PC-3 (cell line): Measurements from ENCODE around the gene FKBP3. TPM values are rescaled to one million over a fixed set of nuclear protein-coding genes. Genes with fewer than 3 reads are reported as not detected.

ENCODE experiments used
- ATAC-seq: fragments of 200-7000 bp; cut with Tn5 transposase; 2 replicates; pipeline ENCODE4 v1.9.1; 2020; ENCODE audit warnings: mild to moderate bottlenecking, moderate library complexity
- BruUV-seq: library from RNA; stranded (reverse); fragments of 400-500 nt; replicated peaks from 2 replicates; lab custom pipeline; 2021; lab: Mats Ljungman, UMichigan
- CTCF ChIA-PET: fragments of 300-600 bp; sonication (Branson Sonifier 250); formaldehyde crosslinking; loops from one replicate; lab custom pipeline; 2022; ENCODE audit warnings: antibody characterized with exemption; lab: Charles Lee
- POLR2A ChIA-PET: fragments of 300-600 bp; sonication (Branson Sonifier 250); formaldehyde crosslinking; loops from one replicate; lab custom pipeline; 2022; ENCODE audit warnings: antibody characterized with exemption; ENCODE audit not compliant: unreplicated experiment; lab: Charles Lee
- DNase-seq: peaks from one replicate; pipeline ENCODE4 v3.0.0-alpha.2; 2015
- H2AFZ ChIP-seq: fragments of 300-600 bp; sonication (generic); 2 replicates; pipeline ENCODE4 v1.6.0; 2016; ENCODE audit warnings: antibody characterized with exemption, low read length
- H3F3A ChIP-seq: fragments of 300-600 bp; sonication (generic); one replicate; pipeline ENCODE4 v1.6.0; 2017; ENCODE audit warnings: antibody characterized with exemption, low read length, control low read depth, mild to moderate bottlenecking; ENCODE audit not compliant: unreplicated experiment
- H3K27ac ChIP-seq: fragments of 300-600 bp; sonication (generic); 2 replicates; pipeline ENCODE4 v1.5.1; 2016; ENCODE audit warnings: mild to moderate bottlenecking, low read length
- H3K27me3 ChIP-seq: fragments of 300-600 bp; sonication (generic); 2 replicates; pipeline ENCODE4 v1.6.1; 2016; ENCODE audit warnings: low read length, mixed read lengths
- H3K36me3 ChIP-seq: fragments of 300-600 bp; sonication (generic); 2 replicates; pipeline ENCODE4 v1.6.1; 2016; ENCODE audit warnings: low read depth, mixed run types, low read length, mixed read lengths
- H3K4me1 ChIP-seq: fragments of 300-600 bp; sonication (generic); 2 replicates; pipeline ENCODE4 v1.5.1; 2016; ENCODE audit warnings: low read length; ENCODE audit not compliant: insufficient read depth
- H3K4me2 ChIP-seq: fragments of 300-600 bp; sonication (generic); 2 replicates; pipeline ENCODE4 v1.6.0; 2016; ENCODE audit warnings: low read length
- H3K4me3 ChIP-seq: fragments of 300-600 bp; sonication (generic); 2 replicates; pipeline ENCODE4 v1.5.1; 2016; ENCODE audit warnings: mild to moderate bottlenecking, low read length, mixed read lengths
- H3K79me2 ChIP-seq: fragments of 300-600 bp; sonication (generic); 2 replicates; pipeline ENCODE4 v1.6.1; 2017; ENCODE audit warnings: low read length, mixed read lengths
- H3K9ac ChIP-seq: fragments of 300-600 bp; sonication (generic); 2 replicates; pipeline ENCODE4 v1.6.0; 2016; ENCODE audit warnings: mild to moderate bottlenecking, low read length
- H3K9me2 ChIP-seq: fragments of 300-600 bp; sonication (generic); replicated peaks from 2 replicates; pipeline ENCODE4 v1.6.1; 2016; ENCODE audit warnings: mixed run types, low read length, mixed read lengths
- H3K9me3 ChIP-seq: fragments of 300-600 bp; sonication (generic); 2 replicates; pipeline ENCODE4 v1.6.1; 2016; ENCODE audit warnings: low read length, mixed read lengths
- H4K20me1 ChIP-seq: fragments of 300-600 bp; sonication (generic); 2 replicates; pipeline ENCODE4 v1.6.1; 2016; ENCODE audit warnings: low read length, mixed read lengths
- EZH2 ChIP-seq: fragments of 300-600 bp; sonication (generic); IDR thresholded peaks from one replicate; pipeline ENCODE4 v1.6.1; 2017; ENCODE audit warnings: antibody characterized with exemption, mild to moderate bottlenecking, low read length; ENCODE audit not compliant: unreplicated experiment
- EZH2phosphoT487 ChIP-seq: fragments of 300-600 bp; sonication (generic); IDR thresholded peaks from 2 replicates; pipeline ENCODE4 v1.6.1; 2018; ENCODE audit warnings: mild to moderate bottlenecking, antibody characterized with exemption, low read length, borderline replicate concordance
- intact Hi-C: fragments of 100-400 bp; cut with micrococcal nuclease; formaldehyde crosslinking; loops from 2 replicates; pipeline ENCODE4 v1.9.0; 2023
- total RNA-seq: library from RNA; depleted of rRNA; stranded (reverse); fragments of >200 nt; gene quantifications from 2 replicates; pipeline ENCODE4 v1.2.3, GENCODE V29; 2014
- TF ChIP-seq, protein P1 (sequence below): fragments of 300-600 bp; sonication (generic); conservative IDR thresholded peaks from 2 replicates; pipeline ENCODE4 v1.5.1; 2017; ENCODE audit warnings: antibody characterized with exemption, low read depth, mild to moderate bottlenecking, low read length

Gene FKBP3
- total RNA-seq, 1 experiment from 2014 or later: 53.7 TPM

DNA sequence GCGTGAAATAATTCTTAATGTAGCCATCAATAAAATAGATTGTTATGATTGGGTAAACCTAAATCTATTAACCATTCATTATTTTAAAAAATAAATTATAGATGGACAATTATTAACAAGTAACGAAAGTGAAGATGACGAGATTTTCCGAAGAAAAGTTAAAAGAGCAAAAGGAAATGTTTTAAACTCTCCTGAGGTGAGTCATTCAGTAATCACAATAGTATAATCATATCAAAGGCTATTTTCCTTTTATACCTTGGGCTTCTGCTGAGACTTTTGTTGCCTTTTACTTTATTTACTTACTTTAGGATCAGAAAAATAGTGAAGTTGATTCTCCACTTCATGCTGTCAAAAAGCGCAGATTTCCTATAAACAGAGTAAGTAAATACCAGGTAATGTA is 47.0 kb upstream of the FKBP3 start:
- Histone ChIP-seq H4K20me1 (no peaks in the 10 kb centered on the region), H3K4me1 (peaks cover 20% of the 10 kb centered on the region), H3K9ac (peak overlapping the region; percentile 7; the same call in 1 of the 2 replicates), H3K4me2 (peak overlapping the region; percentile 52), H3K9me3 (no peaks in the 10 kb centered on the region), H3K36me3 (no peaks in the 10 kb centered on the region), H3K27ac (no peak overlapping the region), H3F3A (no peaks in the 10 kb centered on the region), H2AFZ (no peak overlapping the region), H3K4me3 (peak overlapping the region; percentile 30; the same call in 1 of the 2 replicates), H3K79me2 (no peaks in the 10 kb centered on the region), H3K9me2 (no peaks in the 10 kb centered on the region), H3K27me3 (no peaks in the 10 kb centered on the region)
- intact Hi-C loops: no loop called here
- ChIA-PET CTCF (no interaction called here), POLR2A (no interaction called here)
- DNase-seq (peak; percentile 50), ATAC-seq (peak; percentile 87)
- no TSS peak for BruUV-seq
- TF ChIP-seq EZH2phosphoT487 (no peak), EZH2 (no peak)
- TF ChIP-seq, protein P1, sequence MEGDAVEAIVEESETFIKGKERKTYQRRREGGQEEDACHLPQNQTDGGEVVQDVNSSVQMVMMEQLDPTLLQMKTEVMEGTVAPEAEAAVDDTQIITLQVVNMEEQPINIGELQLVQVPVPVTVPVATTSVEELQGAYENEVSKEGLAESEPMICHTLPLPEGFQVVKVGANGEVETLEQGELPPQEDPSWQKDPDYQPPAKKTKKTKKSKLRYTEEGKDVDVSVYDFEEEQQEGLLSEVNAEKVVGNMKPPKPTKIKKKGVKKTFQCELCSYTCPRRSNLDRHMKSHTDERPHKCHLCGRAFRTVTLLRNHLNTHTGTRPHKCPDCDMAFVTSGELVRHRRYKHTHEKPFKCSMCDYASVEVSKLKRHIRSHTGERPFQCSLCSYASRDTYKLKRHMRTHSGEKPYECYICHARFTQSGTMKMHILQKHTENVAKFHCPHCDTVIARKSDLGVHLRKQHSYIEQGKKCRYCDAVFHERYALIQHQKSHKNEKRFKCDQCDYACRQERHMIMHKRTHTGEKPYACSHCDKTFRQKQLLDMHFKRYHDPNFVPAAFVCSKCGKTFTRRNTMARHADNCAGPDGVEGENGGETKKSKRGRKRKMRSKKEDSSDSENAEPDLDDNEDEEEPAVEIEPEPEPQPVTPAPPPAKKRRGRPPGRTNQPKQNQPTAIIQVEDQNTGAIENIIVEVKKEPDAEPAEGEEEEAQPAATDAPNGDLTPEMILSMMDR: no peak

DNA sequence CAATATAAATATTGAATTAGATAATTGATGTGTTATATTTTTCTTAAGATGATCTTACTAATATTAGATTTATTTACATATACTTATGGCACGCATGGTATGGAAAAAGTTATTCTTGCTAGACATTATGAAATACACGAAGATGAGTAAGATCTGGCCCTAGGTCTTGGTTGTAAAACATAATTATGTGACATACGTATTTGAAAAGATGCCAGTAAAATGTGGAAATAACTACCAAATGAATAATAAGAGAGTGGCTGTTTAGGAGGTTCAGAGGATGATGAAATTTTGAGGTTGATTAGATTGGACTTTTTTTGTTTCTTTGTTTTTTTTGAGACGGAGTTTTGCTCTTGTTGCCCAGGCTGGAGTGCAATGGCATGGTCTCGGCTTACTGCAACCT is 42.8 kb upstream of the FKBP3 start:
- Histone ChIP-seq H2AFZ (no peak overlapping the region), H3K4me1 (peaks cover 19% of the 10 kb centered on the region), H3K27me3 (no peaks in the 10 kb centered on the region), H3K4me3 (no peak overlapping the region), H4K20me1 (no peaks in the 10 kb centered on the region), H3K36me3 (no peaks in the 10 kb centered on the region), H3K9me2 (no peaks in the 10 kb centered on the region), H3K79me2 (no peaks in the 10 kb centered on the region), H3K4me2 (no peak overlapping the region), H3K27ac (0 out of 2 replicates have a peak overlapping the region, but pooled peaks have one; percentile 11), H3K9ac (no peak overlapping the region), H3K9me3 (no peaks in the 10 kb centered on the region), H3F3A (no peaks in the 10 kb centered on the region)
- ATAC-seq: peak; percentile 11; the same call in 1 of the 2 replicates
- POLR2A ChIA-PET: no interaction called here
- DNase-seq: peak; percentile 76
- CTCF ChIA-PET: no interaction called here
- no TSS peak for BruUV-seq
- TF ChIP-seq EZH2 (no peak), EZH2phosphoT487 (no peak)
- TF ChIP-seq, protein P1: no peak
- intact Hi-C loops: no loop called here

DNA sequence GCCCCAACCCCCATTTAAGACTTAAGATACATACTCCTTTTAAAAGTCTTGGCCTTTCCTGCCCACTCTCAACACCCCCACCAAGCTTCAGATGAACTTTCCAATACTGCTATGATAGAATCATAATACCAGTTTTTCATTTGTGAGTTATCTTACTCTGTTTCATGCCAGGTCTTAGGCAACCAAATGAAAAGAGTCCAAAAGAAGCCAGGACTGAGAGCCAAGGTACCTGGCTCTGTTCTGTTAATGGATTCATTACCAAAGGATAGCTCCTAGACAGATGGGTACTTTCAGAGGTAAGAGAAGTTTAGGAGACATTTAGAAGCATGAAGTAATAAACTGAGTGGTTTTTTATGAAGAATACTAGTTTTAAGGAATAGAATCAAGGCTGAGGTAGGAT is 35.6 kb upstream of the FKBP3 start:
- Histone ChIP-seq H2AFZ (no peak overlapping the region), H3F3A (no peaks in the 10 kb centered on the region), H3K79me2 (no peaks in the 10 kb centered on the region), H3K36me3 (peaks cover 9% of the 10 kb centered on the region), H3K4me1 (no peaks in the 10 kb centered on the region), H3K4me3 (no peak overlapping the region), H3K9ac (no peak overlapping the region), H4K20me1 (no peaks in the 10 kb centered on the region), H3K4me2 (no peak overlapping the region), H3K9me2 (no peaks in the 10 kb centered on the region), H3K27ac (no peak overlapping the region), H3K27me3 (no peaks in the 10 kb centered on the region), H3K9me3 (no peaks in the 10 kb centered on the region)
- DNase-seq (no peak), ATAC-seq (no peak)
- no TSS peak for BruUV-seq
- CTCF ChIA-PET: no interaction called here
- no peak for TF ChIP-seq EZH2phosphoT487
- TF ChIP-seq EZH2: no peak
- TF ChIP-seq, protein P1: no peak
- POLR2A ChIA-PET: no interaction called here
- intact Hi-C loops: no loop called here
